ENCODE data around the gene NBPF8.
"Not testable (repeated sequence)": the region's sequence is repeated elsewhere in the genome, so short reads cannot be mapped to it uniquely, and the experiment has no call there.

NBPF8 gene

DNA sequence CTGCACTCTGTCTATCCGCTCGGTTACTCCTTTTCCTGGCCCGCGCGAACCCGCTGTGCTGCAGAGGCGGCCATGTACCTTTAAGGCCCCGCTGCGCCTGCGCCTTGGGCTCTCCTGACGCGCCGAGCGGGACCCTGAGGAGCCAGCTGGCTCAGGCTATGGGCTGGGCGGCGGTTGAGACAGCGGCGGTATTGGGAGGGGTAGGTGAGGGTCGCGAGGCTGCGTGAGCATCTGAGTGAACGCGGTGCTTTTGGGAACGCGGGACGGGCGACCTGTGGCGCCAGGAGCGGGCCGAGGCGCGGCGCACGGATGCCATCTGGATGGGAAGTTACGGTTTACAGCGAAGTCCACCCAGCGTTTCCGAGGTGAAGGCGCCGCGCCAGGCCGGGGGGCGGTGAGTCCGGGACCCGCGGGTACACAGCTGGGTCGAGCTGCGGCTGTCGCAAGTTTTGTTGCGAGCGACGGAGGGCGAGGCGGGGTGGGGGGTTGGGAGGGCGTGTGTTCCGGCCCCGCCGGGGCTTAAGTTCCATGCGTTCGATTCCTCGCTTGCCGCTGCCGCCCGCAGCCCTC lies at the start of gene NBPF8:
Gene NBPF8, plus strand, starts transcription at position 125 of the 570 bp plus-strand sequence. CDS start 21,488 bp downstream, outside the sequence.
- not testable (repeated sequence) for DNase-seq (ENCODE audit: insufficient read length, low spot score); FAIRE-seq

DNA sequence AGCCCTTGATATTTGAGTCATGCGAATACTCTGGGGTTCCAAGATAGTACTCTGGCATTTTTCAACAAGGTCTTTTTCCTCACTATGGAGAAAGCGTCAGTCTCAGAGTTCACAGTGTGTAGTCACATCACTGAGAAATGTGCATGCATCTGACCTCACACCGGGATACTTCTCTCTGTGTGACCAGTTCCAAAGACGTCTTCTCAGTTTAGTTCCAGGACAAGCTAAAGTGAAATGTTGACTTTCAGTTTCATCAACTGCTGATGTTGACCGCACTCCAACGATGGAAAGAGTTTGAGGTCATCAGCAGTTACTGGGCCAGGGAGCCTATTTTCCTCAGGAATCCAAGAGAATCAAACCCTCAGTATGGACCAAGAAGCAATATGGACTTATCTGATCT lies 47.1 kb upstream of the NBPF8 start:
- FAIRE-seq; DNase-seq (ENCODE audit: insufficient read length, low spot score): not testable (repeated sequence)

DNA sequence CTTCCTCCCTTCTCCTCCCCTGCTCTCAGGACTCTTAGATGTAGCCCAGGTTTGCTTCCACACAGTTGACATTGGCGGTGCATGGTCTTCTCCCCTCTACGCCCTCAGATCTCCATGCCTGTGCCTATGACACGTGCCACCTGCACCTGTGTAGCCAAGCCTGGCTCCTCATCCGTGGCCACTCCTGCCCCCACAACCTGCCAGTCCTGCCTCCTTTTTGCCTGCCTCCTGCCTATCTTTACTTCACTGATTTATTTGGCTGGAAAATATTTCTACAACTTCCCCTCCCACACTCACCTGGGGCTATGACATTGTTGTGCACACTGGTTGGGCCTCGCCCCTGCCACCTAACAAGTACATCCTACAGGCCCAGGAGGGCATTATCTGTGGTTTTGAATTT lies 28.2 kb upstream of the NBPF8 start:
- not testable (repeated sequence) for DNase-seq (ENCODE audit: insufficient read length, low spot score); FAIRE-seq

- not testable (repeated sequence) for DNase-seq (ENCODE audit: insufficient read length, low spot score); FAIRE-seq
These were observed 26.2 kb upstream of the NBPF8 start for GRCh38 chr1:120388597-120389126.

GRCh38 chr1:120391365-120391764 lies 23.5 kb upstream of the NBPF8 start:
- not testable (repeated sequence) for FAIRE-seq; DNase-seq (ENCODE audit: insufficient read length, low spot score)

DNA sequence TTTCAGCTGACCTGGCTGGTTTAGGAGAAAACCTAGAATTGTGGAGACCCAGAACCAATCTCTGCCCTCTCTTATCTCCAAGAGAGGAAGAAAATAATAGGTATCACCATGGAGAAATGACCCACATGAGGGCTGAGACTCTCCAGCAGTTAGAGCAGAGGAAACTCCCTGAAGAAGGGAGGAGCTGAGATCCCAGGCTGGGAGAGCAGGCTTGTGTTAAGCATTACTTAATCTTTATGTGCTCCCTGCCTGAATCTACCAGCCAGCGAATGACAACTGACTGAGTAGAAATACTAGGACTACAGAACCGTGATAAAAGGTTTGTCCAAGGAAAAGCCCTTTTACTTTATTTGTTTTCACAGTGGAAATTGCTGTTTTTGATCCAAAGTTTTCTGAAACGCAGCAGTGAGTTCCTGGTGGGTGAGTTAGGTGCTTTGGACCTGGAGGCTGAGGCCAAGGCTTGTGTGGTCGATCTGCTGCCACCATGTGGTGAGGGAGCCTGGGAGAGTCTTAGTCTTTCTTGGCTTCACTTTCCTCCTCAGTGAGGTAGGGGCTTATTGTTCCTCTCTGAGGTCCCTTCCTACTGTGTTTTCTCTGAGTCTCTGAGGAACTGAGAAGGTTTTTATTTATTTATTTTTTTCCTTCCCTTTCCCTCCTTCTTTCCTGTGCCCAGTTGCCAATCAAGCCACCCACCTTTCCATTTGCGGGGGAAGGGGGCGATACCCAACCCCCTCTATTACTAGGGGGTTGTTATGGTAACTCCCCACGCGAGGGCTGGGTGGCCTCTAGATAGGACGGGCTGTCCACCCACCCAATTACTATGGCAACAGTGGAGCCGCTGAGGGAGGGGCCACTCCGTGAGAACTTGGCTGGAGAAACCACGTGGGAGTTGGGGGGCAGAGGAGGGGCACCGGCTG lies 21.3 kb upstream of the NBPF8 start:
- DNase-seq (ENCODE audit: insufficient read length, low spot score); FAIRE-seq: not testable (repeated sequence)

- not testable (repeated sequence) for FAIRE-seq; DNase-seq (ENCODE audit: insufficient read length, low spot score)
These were observed 9.5 kb upstream of the NBPF8 start for GRCh38 chr1:120405348-120405747.

DNA sequence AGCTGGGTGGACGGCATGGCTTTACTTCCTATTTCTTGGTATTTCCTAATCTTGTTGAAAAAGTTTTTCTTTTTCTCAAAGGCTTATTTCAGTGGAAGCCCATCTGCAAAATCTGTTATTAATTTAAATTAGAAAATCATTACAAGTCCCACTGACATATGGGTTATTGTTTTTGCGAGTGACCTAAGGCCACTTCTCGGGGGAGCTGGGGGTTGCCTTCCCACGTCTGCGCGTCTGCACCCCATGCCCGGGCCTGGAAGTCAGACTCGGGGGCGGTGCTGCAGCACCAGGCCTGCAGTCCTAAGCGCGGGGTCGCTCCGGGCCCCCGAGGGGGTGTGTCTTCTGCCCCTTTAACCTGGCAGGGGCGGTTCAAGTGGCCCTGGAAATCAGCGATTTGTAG lies 384 bp upstream of the NBPF8 start:
- not testable (repeated sequence) for DNase-seq (ENCODE audit: insufficient read length, low spot score); FAIRE-seq

DNA sequence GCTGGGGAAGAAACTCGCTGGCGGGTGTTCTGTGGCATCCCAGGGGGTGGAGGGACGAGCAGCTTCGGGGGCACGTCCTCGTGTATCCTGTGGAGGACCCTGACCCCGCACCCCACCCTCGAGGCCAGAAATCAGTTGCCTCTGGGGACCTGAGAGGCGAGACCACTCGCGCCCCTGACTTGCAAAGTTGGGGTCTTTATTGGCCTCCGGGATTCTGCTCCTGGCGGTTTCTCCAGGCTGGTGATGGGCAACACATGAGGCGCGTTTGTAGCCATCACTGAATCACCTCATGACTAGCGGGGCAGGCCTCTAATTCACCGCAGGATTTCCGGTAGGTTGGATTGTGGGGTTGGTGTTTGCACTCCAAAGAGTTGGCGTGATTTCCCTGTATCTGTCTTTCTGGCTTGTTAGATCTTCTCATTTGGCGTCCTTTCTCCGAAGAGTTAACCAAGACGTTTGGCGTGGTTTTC lies 692 bp downstream of the NBPF8 start:
- 0 out of 2 replicates have a peak, but pooled peaks have one; percentile 15 for TF ChIP-seq POLR2A (IDR thresholded peaks at IDR 0.05; ENCODE audit: low read depth, low read length)
- FAIRE-seq: not testable (repeated sequence)
- peak; percentile 1 for DNase-seq (ENCODE audit: insufficient read length, low spot score)

DNA sequence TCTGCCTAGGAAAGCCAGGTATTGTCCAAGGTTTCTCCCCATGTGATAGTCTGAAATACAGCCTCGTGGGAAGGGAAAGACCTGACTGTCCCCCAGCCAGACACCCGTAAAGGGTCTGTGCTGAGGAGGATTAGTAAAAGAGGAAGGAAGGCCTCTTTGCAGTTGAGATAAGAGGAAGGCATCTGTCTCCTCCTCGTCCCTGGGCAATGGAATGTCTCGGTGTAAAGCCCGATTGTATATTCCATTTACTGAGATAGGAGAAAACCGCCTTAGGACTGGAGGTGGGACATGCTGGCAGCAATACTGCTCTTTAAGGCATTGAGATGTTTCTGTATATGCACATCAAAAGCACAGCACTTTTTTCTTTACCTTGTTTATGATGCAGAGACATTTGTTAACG lies 10.2 kb downstream of the NBPF8 start:
- not testable (repeated sequence) for FAIRE-seq; DNase-seq (ENCODE audit: insufficient read length, low spot score)

DNA sequence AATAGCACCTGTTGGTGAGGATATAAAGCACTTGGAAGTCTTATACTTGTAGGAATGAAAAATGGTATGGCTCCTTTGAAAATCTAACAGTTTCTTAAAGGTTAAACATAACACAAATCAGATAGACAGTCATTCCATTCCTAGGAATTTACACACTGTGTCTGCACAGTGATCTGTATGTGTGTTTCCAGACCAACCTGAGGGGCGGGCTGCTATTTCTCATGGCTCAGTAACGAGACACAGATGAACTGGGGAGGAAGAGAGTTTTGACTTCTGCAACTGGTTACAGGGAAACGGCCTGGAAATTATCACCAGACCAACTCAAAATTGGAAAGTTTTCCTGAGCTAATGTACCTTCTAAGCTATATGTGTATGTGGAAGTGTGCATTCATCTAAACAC lies 16.8 kb downstream of the NBPF8 start:
- not testable (repeated sequence) for FAIRE-seq; DNase-seq (ENCODE audit: insufficient read length, low spot score)

- not testable (repeated sequence) for DNase-seq (ENCODE audit: insufficient read length, low spot score); FAIRE-seq
These were observed 19.0 kb downstream of the NBPF8 start for GRCh38 chr1:120433831-120434230.

DNA sequence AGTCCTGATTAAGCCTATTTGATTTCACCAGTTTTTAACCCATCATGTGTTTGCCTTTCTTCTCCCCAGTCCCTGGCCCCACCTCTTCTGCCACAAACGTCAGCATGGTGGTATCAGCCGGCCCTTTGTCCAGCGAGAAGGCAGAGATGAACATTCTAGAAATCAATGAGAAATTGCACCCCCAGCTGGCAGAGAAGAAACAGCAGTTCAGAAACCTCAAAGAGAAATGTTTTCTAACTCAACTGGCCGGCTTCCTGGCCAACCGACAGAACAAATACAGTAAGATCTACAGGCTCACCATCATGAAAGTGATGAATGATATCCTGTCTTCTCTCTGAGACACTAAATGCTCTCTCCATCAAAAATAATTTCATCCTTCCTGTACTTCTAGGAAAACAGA lies 34.3 kb downstream of the NBPF8 start:
- not testable (repeated sequence) for DNase-seq (ENCODE audit: insufficient read length, low spot score); FAIRE-seq
